ENCODE results near the gene OR9A2. TPM values are rescaled to one million over a fixed set of nuclear protein-coding genes. Genes with fewer than 3 reads are reported as not detected.

The OR9A2 gene
- total RNA-seq, 2 donors from 2014 or later, result not detected

DNA sequence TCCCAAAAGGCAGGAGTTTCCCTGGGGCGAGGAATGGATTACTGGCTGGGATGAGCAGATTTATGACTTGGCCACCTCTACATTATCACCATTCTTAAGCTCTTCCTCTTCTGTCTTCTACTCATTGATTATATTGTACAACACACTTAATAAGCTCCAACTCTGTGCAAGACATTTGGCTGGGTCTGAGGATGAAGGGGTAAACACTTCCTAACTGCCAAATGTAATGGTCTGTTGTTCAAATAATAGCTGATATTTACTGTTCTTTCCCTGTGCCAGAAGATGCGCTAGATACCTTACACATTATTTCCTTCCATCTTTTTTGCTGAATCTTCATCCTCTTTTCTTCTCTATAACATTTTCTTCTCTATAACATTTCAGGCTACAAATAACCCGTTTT, 36.8 kb upstream of the OR9A2 start:
- TF ChIP-seq POLR2AphosphoS5 (IDR thresholded peaks at IDR 0.05) (peak; percentile 48), POLR2A (IDR thresholded peaks at IDR 0.05) (no peak)
- TF ChIP-seq, protein P1, sequence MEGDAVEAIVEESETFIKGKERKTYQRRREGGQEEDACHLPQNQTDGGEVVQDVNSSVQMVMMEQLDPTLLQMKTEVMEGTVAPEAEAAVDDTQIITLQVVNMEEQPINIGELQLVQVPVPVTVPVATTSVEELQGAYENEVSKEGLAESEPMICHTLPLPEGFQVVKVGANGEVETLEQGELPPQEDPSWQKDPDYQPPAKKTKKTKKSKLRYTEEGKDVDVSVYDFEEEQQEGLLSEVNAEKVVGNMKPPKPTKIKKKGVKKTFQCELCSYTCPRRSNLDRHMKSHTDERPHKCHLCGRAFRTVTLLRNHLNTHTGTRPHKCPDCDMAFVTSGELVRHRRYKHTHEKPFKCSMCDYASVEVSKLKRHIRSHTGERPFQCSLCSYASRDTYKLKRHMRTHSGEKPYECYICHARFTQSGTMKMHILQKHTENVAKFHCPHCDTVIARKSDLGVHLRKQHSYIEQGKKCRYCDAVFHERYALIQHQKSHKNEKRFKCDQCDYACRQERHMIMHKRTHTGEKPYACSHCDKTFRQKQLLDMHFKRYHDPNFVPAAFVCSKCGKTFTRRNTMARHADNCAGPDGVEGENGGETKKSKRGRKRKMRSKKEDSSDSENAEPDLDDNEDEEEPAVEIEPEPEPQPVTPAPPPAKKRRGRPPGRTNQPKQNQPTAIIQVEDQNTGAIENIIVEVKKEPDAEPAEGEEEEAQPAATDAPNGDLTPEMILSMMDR (IDR thresholded peaks at IDR 0.05), result no peak
- intact Hi-C loops (cut with DNase I), result no loop called here
- WGBS, result 49% methylated on average over 3 of the region's 3 CpGs

DNA sequence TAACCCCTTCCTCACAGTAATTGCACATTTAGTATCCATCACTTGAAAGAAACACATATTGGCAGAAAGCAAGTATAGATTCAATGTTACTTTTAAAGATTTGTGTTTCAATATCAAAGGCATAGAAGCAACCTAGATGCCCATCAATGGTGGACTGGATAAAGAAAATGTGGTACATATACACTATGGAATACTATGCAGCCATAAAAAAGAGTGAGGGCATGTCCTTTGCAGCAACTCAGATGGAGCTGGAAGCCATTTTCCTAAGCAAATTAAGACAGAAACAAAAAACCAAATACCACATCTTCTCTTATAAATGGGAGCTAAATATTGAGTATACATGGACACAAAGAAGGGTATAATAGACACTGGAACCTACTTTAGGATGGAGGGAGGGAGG, 28.8 kb upstream of the OR9A2 start:
- intact Hi-C loops (cut with DNase I), result no loop called here
- H3K36me3 ChIP-seq, result no peaks in the 10 kb centered on the region
- H3K27ac ChIP-seq, result no peak overlapping the region
- H3K4me1 ChIP-seq (replicated peaks), result no peaks in the 10 kb centered on the region
- no peaks in the 10 kb centered on the region for H3K9me3 ChIP-seq
- no peak for DNase-seq (ENCODE audit: low spot score)
- TF ChIP-seq POLR2AphosphoS5 (IDR thresholded peaks at IDR 0.05) (no peak), POLR2A (IDR thresholded peaks at IDR 0.05) (no peak)
- TF ChIP-seq, protein P1 (IDR thresholded peaks at IDR 0.05), result no peak
- H3K27me3 ChIP-seq (replicated peaks; ENCODE audit: insufficient read depth), result no peaks in the 10 kb centered on the region
- no peak overlapping the region for H3K4me3 ChIP-seq

More for the DNA sequence above, 36.8 kb upstream of the OR9A2 start:
- no peak overlapping the region for H3K27ac ChIP-seq
- H3K36me3 ChIP-seq, result no peaks in the 10 kb centered on the region
- H3K9me3 ChIP-seq, result no peaks in the 10 kb centered on the region
- no peak overlapping the region for H3K4me3 ChIP-seq
- H3K4me1 ChIP-seq (replicated peaks), result no peaks in the 10 kb centered on the region
- H3K27me3 ChIP-seq (replicated peaks; ENCODE audit: insufficient read depth), result no peaks in the 10 kb centered on the region
- no peak for DNase-seq (ENCODE audit: low spot score)

DNA sequence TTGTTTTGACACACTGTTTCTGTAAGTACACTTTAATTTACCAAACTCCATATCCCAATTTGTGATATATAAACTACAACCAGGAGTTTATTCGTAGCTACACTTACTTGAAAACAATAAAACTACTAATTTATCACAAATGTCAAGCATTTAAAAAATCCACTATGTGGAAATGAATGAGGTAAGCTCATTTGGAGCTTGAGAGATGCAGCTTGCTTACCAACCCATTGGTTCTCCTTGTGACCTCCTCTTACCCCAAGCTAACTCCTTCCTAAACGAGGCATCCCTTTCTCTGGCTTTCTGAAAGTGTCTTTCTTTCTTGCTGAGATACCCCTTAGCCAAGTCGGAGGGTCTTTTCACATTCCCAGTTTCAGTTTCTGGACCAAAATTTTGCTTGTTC, 27.7 kb upstream of the OR9A2 start:
- Histone ChIP-seq H3K27me3 (replicated peaks; ENCODE audit: insufficient read depth) (no peaks in the 10 kb centered on the region), H3K9me3 (no peaks in the 10 kb centered on the region), H3K4me1 (replicated peaks) (no peaks in the 10 kb centered on the region), H3K27ac (no peak overlapping the region), H3K4me3 (no peak overlapping the region), H3K36me3 (no peaks in the 10 kb centered on the region)
- intact Hi-C loops (cut with DNase I), result no loop called here
- 64% methylated on average over 3 of the region's 3 CpGs for WGBS
- DNase-seq (ENCODE audit: low spot score), result no peak
- no peak for TF ChIP-seq POLR2A (IDR thresholded peaks at IDR 0.05)

DNA sequence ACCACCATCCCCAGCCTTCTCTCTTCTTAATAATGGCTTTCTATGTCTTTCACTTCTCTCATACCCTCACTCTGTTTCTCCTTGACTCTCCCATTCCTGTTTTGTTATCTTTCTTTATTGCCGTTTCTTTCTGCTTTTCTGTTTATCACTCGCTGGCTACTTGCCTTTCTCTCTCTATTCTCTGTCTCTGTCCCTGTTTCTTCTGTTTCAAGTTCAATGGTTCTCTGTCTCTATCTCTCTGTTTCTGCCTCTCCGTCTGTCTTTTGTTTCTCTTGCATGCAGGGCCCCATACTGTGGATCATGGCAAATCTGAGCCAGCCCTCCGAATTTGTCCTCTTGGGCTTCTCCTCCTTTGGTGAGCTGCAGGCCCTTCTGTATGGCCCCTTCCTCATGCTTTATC, 25.1 kb upstream of the OR9A2 start, which contains the start of gene OR6V1:
Gene OR6V1, plus strand, starts transcription at position 301 of the 400 bp plus-strand sequence. Its CDS starts 0 bp downstream, at position 301.
- Histone ChIP-seq H3K36me3 (no peaks in the 10 kb centered on the region), H3K9me3 (no peaks in the 10 kb centered on the region), H3K27me3 (replicated peaks; ENCODE audit: insufficient read depth) (no peaks in the 10 kb centered on the region), H3K4me1 (replicated peaks) (no peaks in the 10 kb centered on the region), H3K4me3 (no peak within 1 kb of the TSS), H3K27ac (no peak within 1 kb of the TSS)
- 93% methylated on average over 4 of the region's 4 CpGs for WGBS
- no peak for DNase-seq (ENCODE audit: low spot score)
- TF ChIP-seq, protein P1 (IDR thresholded peaks at IDR 0.05), result no peak
- no peak for TF ChIP-seq POLR2AphosphoS5 (IDR thresholded peaks at IDR 0.05)
- TF ChIP-seq POLR2A (IDR thresholded peaks at IDR 0.05), result no peak
- intact Hi-C loops (cut with DNase I), result no loop called here

DNA sequence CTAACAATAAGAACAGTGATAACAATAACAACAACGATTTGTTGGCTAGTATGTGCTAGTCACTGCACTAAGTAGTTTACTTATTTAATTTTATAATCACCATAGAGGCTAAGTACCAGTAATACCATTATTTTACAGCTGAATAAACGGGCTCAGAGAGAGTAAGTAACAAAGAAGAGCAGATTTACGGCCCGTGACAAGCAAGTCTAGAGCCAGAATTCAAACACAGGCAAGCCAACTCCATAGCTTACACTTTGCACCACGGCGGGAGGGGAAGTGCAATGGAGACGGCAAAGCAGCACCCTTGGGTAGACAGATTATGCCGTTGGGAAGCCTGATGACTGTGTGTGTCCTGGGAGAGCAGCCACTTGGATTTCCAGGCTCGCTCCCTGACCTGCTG, 24.0 kb upstream of the OR9A2 start:
- H3K9me3 ChIP-seq, result no peaks in the 10 kb centered on the region
- 16% methylated on average over 9 of the region's 9 CpGs for WGBS
- TF ChIP-seq, protein P1 (IDR thresholded peaks at IDR 0.05), result no peak
- no peak for TF ChIP-seq POLR2A (IDR thresholded peaks at IDR 0.05)
- TF ChIP-seq POLR2AphosphoS5 (IDR thresholded peaks at IDR 0.05), result no peak
- H3K4me1 ChIP-seq (replicated peaks), result no peaks in the 10 kb centered on the region
- intact Hi-C loops (cut with DNase I), result no loop called here
- H3K27me3 ChIP-seq (replicated peaks; ENCODE audit: insufficient read depth), result no peaks in the 10 kb centered on the region
- no peak overlapping the region for H3K27ac ChIP-seq
- no peaks in the 10 kb centered on the region for H3K36me3 ChIP-seq
- H3K4me3 ChIP-seq, result no peak overlapping the region
- no peak for DNase-seq (ENCODE audit: low spot score)

All from prostate gland (tissue), 2 donors.